D341Med (cell line): Measurements from ENCODE around the gene PGAP6.
"Not testable (repeated sequence)": the region's sequence is repeated elsewhere in the genome, so short reads cannot be mapped to it uniquely, and the experiment has no call there.

ENCODE experiments used
- DNase-seq: peaks from one replicate; pipeline ENCODE4 v3.0.0; 2012; ENCODE audit warnings: low spot score

Gene PGAP6

GRCh38 chr16:401468-402348 lies 19.9 kb upstream of the PGAP6 start, which contains the start of gene DECR2:
Gene DECR2, plus strand, starts transcription at chr16:401885. Its CDS starts 79 bp downstream, at chr16:401964.
- DNase-seq: peak; percentile 95

- DNase-seq: no peak
Measured at GRCh38 chr16:400061-400591, 18.3 kb upstream of the PGAP6 start.

GRCh38 chr16:399340-400019 lies 17.7 kb upstream of the PGAP6 start:
- no peak for DNase-seq

GRCh38 chr16:398561-399339 lies 17.0 kb upstream of the PGAP6 start:
- no peak for DNase-seq

- DNase-seq: peak; percentile 81
Measured at GRCh38 chr16:397736-398332, 16.1 kb upstream of the PGAP6 start.

- DNase-seq: peak; percentile 81
Measured at GRCh38 chr16:397135-397661, 15.4 kb upstream of the PGAP6 start, which contains the start of gene NME4. Gene NME4, plus strand, starts transcription at chr16:397199. Its CDS starts 24 bp downstream, at chr16:397223.

- DNase-seq: peak; percentile 80
Measured at GRCh38 chr16:396605-397004, 14.8 kb upstream of the PGAP6 start.

GRCh38 chr16:396199-396598 lies 14.4 kb upstream of the PGAP6 start:
- no peak for DNase-seq

- no peak for DNase-seq
Measured at GRCh38 chr16:392450-393030, 10.8 kb upstream of the PGAP6 start.

GRCh38 chr16:391885-392335 lies 10.1 kb upstream of the PGAP6 start:
- DNase-seq: peak; percentile 80

- no peak for DNase-seq
Measured at GRCh38 chr16:389352-389751, 7.6 kb upstream of the PGAP6 start.

- DNase-seq: not testable (repeated sequence)
Measured at GRCh38 chr16:387761-388666, 6.2 kb upstream of the PGAP6 start.

GRCh38 chr16:386641-387156 lies 4.9 kb upstream of the PGAP6 start:
- no peak for DNase-seq

GRCh38 chr16:383326-384051 lies 1.7 kb upstream of the PGAP6 start:
- no peak for DNase-seq

GRCh38 chr16:381012-381788 lies 578 bp downstream of the PGAP6 start:
- peak; percentile 58 for DNase-seq

- no peak for DNase-seq
Measured at GRCh38 chr16:380762-381011, 1.1 kb downstream of the PGAP6 start.

GRCh38 chr16:379961-380761 lies 1.6 kb downstream of the PGAP6 start:
- no peak for DNase-seq
